Immature natural killer cell (primary cell): ENCODE data around the gene CTTNBP2NL. TPM values are rescaled to one million over a fixed set of nuclear protein-coding genes. Genes with fewer than 3 reads are reported as not detected.
"Not testable (repeated sequence)": the region's sequence is repeated elsewhere in the genome, so short reads cannot be mapped to it uniquely, and the experiment has no call there.

Experiments used
- DNase-seq, 3 donors: peaks; one replicate each; pipeline ENCODE4 v3.0.0; 2022; ENCODE audit warnings: mixed read lengths in 1 of 3
- H3K27ac Mint-ChIP-seq, 6 donors: one replicate each; pipeline ENCODE4 v1.8.0; 2020; ENCODE audit warnings: mixed read lengths in 6 of 6, mild to moderate bottlenecking in 5 of 6, inconsistent platforms in 4 of 6, moderate library complexity in 3 of 6
- H3K27me3 Mint-ChIP-seq, 3 donors: one replicate each; pipeline ENCODE4 v1.8.0; 2020 to 2021; ENCODE audit warnings: low read depth in 3 of 3, mild to moderate bottlenecking in 3 of 3, mixed read lengths in 3 of 3, moderate library complexity in 3 of 3, inconsistent platforms in 1 of 3
- H3K36me3 Mint-ChIP-seq, 3 donors: one replicate each; pipeline ENCODE4 v1.8.0; 2020; ENCODE audit warnings: mixed read lengths in 3 of 3, inconsistent platforms in 2 of 3, mild to moderate bottlenecking in 2 of 3
- H3K4me1 Mint-ChIP-seq, 2 donors: one replicate each; pipeline ENCODE4 v1.8.0; 2020; ENCODE audit warnings: inconsistent platforms in 2 of 2, mild to moderate bottlenecking in 2 of 2, mixed read lengths in 2 of 2, moderate library complexity in 1 of 2
- H3K4me3 Mint-ChIP-seq, 5 donors: one replicate each; pipeline ENCODE4 v1.8.0; 2020; ENCODE audit warnings: mild to moderate bottlenecking in 5 of 5, mixed read lengths in 5 of 5, inconsistent platforms in 3 of 5, moderate library complexity in 3 of 5
- H3K9me3 Mint-ChIP-seq, 6 donors: one replicate each; pipeline ENCODE4 v1.8.0; 2020; ENCODE audit warnings: mild to moderate bottlenecking in 6 of 6, mixed read lengths in 6 of 6, inconsistent platforms in 4 of 6, moderate library complexity in 3 of 6
- polyA plus RNA-seq, 3 donors: library from polyadenylated mRNA; unstranded; fragments of 300-500 nt; fragmentation: Illumina TruSeq; gene quantifications; one replicate each; pipeline ENCODE4 v1.2.3, GENCODE V29; 2021

CTTNBP2NL gene
- polyA plus RNA-seq, 3 donors from 2014 or later = 0.03 TPM; not detected in 2

DNA sequence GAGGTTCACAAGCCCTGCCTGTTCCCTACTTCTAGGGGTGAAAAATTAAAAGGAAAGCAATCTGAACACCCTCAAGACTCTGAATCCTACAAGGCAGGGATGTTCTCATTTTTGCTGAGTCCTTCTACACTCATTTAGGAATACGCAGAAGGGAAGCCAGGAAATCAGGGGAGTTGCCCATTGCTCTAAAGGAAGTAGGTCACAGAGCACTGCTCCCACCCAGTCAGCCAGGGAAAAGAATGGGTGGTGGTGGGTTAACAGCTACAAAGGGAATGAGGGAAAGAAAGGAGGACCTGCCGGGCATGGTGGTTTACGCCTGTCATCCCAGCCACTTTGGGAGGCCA, 2.4 kb upstream of the CTTNBP2NL start:
- Mint-ChIP-seq H3K9me3 (no peaks in the 10 kb centered on the region), H3K4me1 (peaks cover 22 to 23% of the 10 kb centered on the region in 2 donors), H3K36me3 (no peaks in the 10 kb centered on the region), H3K27me3 (peaks cover 3 to 20% (median 16%) of the 10 kb centered on the region in 3 donors), H3K27ac (no peak overlapping the region), H3K4me3 (no peak overlapping the region)
- no peak for DNase-seq

DNA sequence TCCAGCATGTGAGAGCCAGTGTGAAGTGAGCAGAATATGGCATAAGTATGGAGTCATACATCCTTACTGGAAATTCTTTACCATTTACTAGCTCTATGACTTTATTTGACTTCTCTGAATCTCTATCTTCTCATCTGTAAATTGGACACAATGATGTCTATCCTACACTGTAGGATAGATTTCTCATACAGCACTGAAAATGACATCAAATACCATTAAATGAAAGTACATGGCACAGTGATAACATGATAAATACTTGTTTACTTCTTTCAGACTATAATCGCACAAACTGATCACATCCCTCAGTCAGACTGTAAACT, 1.3 kb upstream of the CTTNBP2NL start:
- peaks cover 22 to 23% of the 10 kb centered on the region in 2 donors for H3K4me1 Mint-ChIP-seq
- H3K27ac Mint-ChIP-seq = no peak overlapping the region
- no peak for DNase-seq
- H3K27me3 Mint-ChIP-seq = peaks cover 3 to 18% (median 18%) of the 10 kb centered on the region in 3 donors
- H3K4me3 Mint-ChIP-seq = peak overlapping the region in 1 of 5 donors; percentile 7
- no peaks in the 10 kb centered on the region for H3K36me3 Mint-ChIP-seq
- no peaks in the 10 kb centered on the region for H3K9me3 Mint-ChIP-seq

GRCh38 chr1:112395256-112395820, 676 bp upstream of the CTTNBP2NL start:
- H3K27ac Mint-ChIP-seq = peak overlapping the region in 1 of 6 donors; percentile 51
- H3K27me3 Mint-ChIP-seq = peaks cover 3 to 18% (median 18%) of the 10 kb centered on the region in 3 donors
- no peaks in the 10 kb centered on the region for H3K9me3 Mint-ChIP-seq
- H3K4me1 Mint-ChIP-seq = peaks cover 22 to 23% of the 10 kb centered on the region in 2 donors
- peak overlapping the region; percentile 83 to 94 (median 86) for H3K4me3 Mint-ChIP-seq
- DNase-seq = no peak
- no peaks in the 10 kb centered on the region for H3K36me3 Mint-ChIP-seq

DNA sequence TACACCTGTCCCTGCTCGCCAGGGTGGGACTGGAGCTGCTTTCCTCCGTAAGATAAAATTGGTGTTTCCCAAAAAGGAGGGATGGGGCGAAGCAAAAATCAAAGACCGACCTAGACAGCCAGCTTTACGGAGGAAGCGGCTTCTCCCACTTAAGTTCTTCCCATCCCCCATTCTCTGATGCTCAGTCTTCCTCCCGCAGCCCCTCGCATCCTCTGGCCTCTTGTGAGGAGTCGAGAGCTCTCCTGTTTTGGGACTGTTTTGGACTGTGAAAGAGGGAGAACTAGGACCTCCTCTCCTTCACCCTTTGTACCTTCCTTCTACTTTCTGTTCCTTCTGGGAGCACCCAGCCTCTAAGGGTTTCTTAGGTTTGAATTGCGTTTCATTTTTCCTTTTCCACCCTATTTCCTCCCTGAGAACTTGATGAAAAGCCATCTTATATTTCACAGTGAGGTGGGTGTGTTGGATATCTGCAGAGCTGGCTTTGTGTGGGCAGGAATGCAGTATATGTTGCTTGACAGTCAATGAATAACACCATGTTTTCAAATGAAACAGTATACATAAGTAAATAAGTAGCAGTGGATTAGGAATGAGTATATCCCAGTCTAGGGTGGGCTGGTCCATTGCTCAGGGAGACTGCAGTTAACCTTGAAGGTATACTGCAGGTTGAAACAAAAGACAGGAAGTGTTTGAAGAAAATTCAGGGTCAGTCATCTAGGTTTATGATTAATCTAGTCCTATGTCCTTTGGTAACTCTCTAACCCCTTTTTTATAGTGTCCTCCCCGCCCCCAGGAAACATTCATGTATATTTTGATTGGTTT, 848 bp downstream of the CTTNBP2NL start:
- H3K27me3 Mint-ChIP-seq = peaks cover 4 to 15% (median 15%) of the 10 kb centered on the region in 3 donors
- H3K36me3 Mint-ChIP-seq = no peaks in the 10 kb centered on the region
- peak overlapping the region in 1 of 6 donors; percentile 69 for H3K27ac Mint-ChIP-seq
- H3K4me3 Mint-ChIP-seq = peak overlapping the region; percentile 83 to 94 (median 86)
- H3K9me3 Mint-ChIP-seq = no peaks in the 10 kb centered on the region
- no peak for DNase-seq
- H3K4me1 Mint-ChIP-seq = peaks cover 16% of the 10 kb centered on the region in 2 donors

DNA sequence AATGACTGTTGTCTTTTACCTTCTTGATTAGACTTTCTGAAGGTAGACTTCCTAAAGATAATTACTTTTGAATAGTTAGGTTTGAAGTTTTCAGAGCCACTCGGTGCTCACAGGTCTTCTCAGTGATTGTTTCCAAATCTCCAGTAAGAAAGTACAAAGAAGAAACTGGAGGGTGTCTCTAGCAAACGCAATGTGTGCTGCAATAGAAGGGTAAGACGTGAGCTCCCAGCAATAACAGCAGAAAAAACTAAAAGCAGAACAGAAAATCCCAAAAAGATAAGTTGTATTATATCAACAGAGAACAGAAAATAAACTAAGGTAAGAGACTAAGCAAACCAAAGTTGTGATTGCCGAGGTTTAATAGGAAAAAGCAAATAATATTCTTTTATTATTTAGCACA, 1.8 kb downstream of the CTTNBP2NL start:
- Mint-ChIP-seq H3K9me3 (no peaks in the 10 kb centered on the region), H3K27me3 (peaks cover 4 to 13% (median 12%) of the 10 kb centered on the region in 3 donors), H3K36me3 (no peaks in the 10 kb centered on the region), H3K27ac (no peak overlapping the region), H3K4me1 (peaks cover 16% of the 10 kb centered on the region in 2 donors), H3K4me3 (no peak overlapping the region)
- no peak for DNase-seq

DNA sequence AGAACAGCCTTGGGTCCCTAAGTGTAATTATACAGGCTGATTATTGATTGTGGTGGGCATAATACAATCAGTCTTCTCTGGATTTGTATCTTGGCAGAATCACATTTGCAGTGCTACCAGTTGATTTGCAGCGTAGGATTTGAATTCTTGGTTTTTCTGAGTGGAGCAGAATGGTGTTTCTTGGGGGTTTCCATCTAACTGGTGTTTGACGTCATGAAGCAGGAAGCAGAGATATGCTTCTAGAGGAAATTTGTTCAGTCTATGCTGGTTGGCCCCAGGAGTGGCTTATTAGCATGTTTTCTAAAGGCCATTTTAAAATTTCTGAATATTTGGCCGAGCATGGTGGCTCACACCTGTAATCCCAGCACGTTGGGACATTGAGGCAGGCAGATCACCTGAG, 3.4 kb downstream of the CTTNBP2NL start:
- no peak overlapping the region for H3K27ac Mint-ChIP-seq
- peaks cover 16% of the 10 kb centered on the region in 2 donors for H3K4me1 Mint-ChIP-seq
- no peak for DNase-seq
- H3K27me3 Mint-ChIP-seq = peaks cover 3 to 13% (median 4%) of the 10 kb centered on the region in 3 donors
- H3K9me3 Mint-ChIP-seq = no peaks in the 10 kb centered on the region
- H3K36me3 Mint-ChIP-seq = no peaks in the 10 kb centered on the region
- no peak overlapping the region for H3K4me3 Mint-ChIP-seq

- peaks cover 10% of the 10 kb centered on the region in 2 donors for H3K4me1 Mint-ChIP-seq
- not testable (repeated sequence) for H3K27ac Mint-ChIP-seq, H3K36me3 Mint-ChIP-seq, DNase-seq, H3K27me3 Mint-ChIP-seq, H3K4me3 Mint-ChIP-seq, H3K9me3 Mint-ChIP-seq
These were observed 4.7 kb downstream of the CTTNBP2NL start for GRCh38 chr1:112400706-112401105.

DNA sequence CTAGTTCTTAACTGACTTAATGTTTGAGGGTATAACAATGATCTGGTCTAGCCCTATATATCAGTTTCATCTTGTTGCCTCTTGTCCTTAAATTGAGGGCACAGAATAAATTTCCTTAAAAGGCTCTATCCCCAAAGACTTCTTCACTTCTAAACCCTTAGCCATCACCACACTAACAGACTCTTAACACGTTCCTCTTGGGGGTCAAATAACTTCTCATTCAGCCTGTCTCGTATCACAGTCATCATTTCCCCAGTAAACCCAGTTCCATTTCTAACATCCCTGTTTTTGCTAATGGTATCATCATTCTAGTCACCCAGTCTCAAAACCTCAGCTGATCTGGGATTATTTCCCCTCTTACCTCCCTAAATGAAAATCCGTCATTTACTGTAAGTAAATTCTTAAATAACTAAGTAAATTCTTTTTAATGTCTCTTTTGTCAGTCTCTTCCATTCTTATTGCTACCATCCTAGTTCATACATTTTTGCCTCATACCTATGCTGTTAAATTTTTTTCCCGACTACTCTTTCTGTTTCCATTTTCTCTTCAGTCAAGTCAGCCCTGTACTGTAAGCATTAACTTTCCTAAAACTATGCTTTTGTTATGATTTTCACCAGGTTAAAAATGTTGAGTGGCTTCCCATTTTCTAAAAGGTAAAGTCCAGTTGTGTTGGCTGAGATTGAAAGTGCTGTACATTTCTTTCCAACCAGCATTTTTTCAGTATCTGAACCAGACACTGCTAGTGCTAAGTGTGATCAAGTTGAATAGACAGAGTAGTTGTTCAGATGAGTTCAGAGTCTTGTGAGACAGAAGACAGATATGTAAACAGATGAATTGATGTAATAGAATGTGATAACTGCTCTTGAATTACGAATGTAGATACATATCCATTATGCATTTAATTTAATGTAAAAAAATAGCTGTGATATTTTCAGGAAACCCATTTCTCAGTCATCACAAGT, 6.9 kb downstream of the CTTNBP2NL start:
- Mint-ChIP-seq H3K9me3 (no peaks in the 10 kb centered on the region), H3K36me3 (no peaks in the 10 kb centered on the region), H3K27ac (no peak overlapping the region), H3K4me3 (no peak overlapping the region), H3K4me1 (no peaks in the 10 kb centered on the region), H3K27me3 (peaks cover 2 to 5% (median 2%) of the 10 kb centered on the region in 3 donors)
- no peak for DNase-seq

DNA sequence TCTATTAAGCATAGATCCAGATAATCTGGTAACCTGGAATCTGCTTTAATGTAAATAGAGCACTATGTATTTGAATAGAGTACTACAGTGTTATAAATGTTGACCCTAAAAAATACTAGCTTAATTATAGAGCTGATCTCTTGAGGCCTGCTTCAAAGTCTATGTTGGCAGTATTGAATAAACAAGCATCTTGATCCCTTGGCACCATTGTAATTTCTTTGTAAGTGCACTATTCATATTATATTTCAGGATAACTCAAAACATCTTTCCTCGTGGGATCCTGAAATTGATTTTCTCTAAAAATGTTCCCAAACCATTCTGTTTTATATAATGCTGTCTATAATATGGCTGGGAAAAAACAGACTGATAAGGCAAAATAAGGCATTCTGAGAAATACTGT, 10.8 kb downstream of the CTTNBP2NL start:
- Mint-ChIP-seq H3K4me1 (no peaks in the 10 kb centered on the region), H3K27me3 (peaks cover 0 to under 1% (median under 1%) of the 10 kb centered on the region in 3 donors), H3K9me3 (no peaks in the 10 kb centered on the region), H3K36me3 (no peaks in the 10 kb centered on the region), H3K27ac (no peak overlapping the region), H3K4me3 (no peak overlapping the region)
- DNase-seq = no peak

GRCh38 chr1:112409414-112409813, 13.4 kb downstream of the CTTNBP2NL start:
- no peak for DNase-seq
- H3K27me3 Mint-ChIP-seq = peaks cover 0 to 5% (median 3%) of the 10 kb centered on the region in 3 donors
- H3K4me1 Mint-ChIP-seq = no peaks in the 10 kb centered on the region
- H3K9me3 Mint-ChIP-seq = no peaks in the 10 kb centered on the region
- no peaks in the 10 kb centered on the region for H3K36me3 Mint-ChIP-seq
- no peak overlapping the region for H3K27ac Mint-ChIP-seq
- H3K4me3 Mint-ChIP-seq = no peak overlapping the region

- Mint-ChIP-seq H3K4me3 (no peak overlapping the region), H3K9me3 (no peaks in the 10 kb centered on the region), H3K27ac (no peak overlapping the region), H3K27me3 (peaks cover 0 to 5% (median 3%) of the 10 kb centered on the region in 3 donors), H3K4me1 (no peaks in the 10 kb centered on the region), H3K36me3 (no peaks in the 10 kb centered on the region)
- DNase-seq = no peak
These were observed 14.7 kb downstream of the CTTNBP2NL start for GRCh38 chr1:112410673-112411072.

- Mint-ChIP-seq H3K27ac (no peak overlapping the region), H3K27me3 (peaks cover 1 to 13% (median 3%) of the 10 kb centered on the region in 3 donors), H3K9me3 (no peaks in the 10 kb centered on the region), H3K4me3 (no peak overlapping the region), H3K4me1 (no peaks in the 10 kb centered on the region), H3K36me3 (no peaks in the 10 kb centered on the region)
- no peak for DNase-seq
These were observed 21.3 kb downstream of the CTTNBP2NL start for GRCh38 chr1:112417271-112417670.

GRCh38 chr1:112418099-112418892, 22.3 kb downstream of the CTTNBP2NL start:
- H3K27ac Mint-ChIP-seq = no peak overlapping the region
- H3K27me3 Mint-ChIP-seq = peaks cover 0 to 12% (median 1%) of the 10 kb centered on the region in 3 donors
- no peak overlapping the region for H3K4me3 Mint-ChIP-seq
- H3K4me1 Mint-ChIP-seq = no peaks in the 10 kb centered on the region
- DNase-seq = no peak
- H3K36me3 Mint-ChIP-seq = no peaks in the 10 kb centered on the region
- no peaks in the 10 kb centered on the region for H3K9me3 Mint-ChIP-seq
